BLaER1 (cell line): ENCODE results near the gene PRDM9.

Experiments
- H3K27ac ChIP-seq: shearing (Covaris generic); formaldehyde crosslinking; 2 replicates; pipeline ENCODE4 v1.8.1; 2022
- H3K27me3 ChIP-seq: shearing (Covaris generic); formaldehyde crosslinking; 2 replicates; pipeline ENCODE4 v1.8.1; 2022
- H3K36me3 ChIP-seq: shearing (Covaris generic); formaldehyde crosslinking; 2 replicates; pipeline ENCODE4 v1.8.1; 2022
- H3K4me1 ChIP-seq: shearing (Covaris generic); formaldehyde crosslinking; 2 replicates; pipeline ENCODE4 v1.8.1; 2022
- H3K4me2 ChIP-seq: shearing (Covaris generic); formaldehyde crosslinking; 2 replicates; pipeline ENCODE4 v1.8.1; 2022
- H3K4me3 ChIP-seq: shearing (Covaris generic); formaldehyde crosslinking; 2 replicates; pipeline ENCODE4 v1.8.1; 2022
- H3K9ac ChIP-seq: shearing (Covaris generic); formaldehyde crosslinking; 2 replicates; pipeline ENCODE4 v1.8.1; 2022
- H3K9me3 ChIP-seq: shearing (Covaris generic); formaldehyde crosslinking; 2 replicates; pipeline ENCODE4 v1.8.1; 2022
- H4K20me1 ChIP-seq: shearing (Covaris generic); formaldehyde crosslinking; 2 replicates; pipeline ENCODE4 v1.8.1; 2022
- Cebpa-rat ChIP-seq: shearing (Covaris generic); IDR thresholded peaks from 2 replicates; pipeline ENCODE4 v1.8.1; 2022

PRDM9 gene

GRCh38 chr5:23507278-23507685 is at the start of gene PRDM9:
TSS of gene PRDM9 (plus strand) at chr5:23507609. CDS start at chr5:23509034, 1,425 bp downstream.
- H4K20me1 ChIP-seq, result no peaks in the 10 kb centered on the region
- H3K4me1 ChIP-seq, result no peaks in the 10 kb centered on the region
- no peak within 1 kb of the TSS for H3K4me2 ChIP-seq
- no peak for TF ChIP-seq Cebpa-rat
- H3K36me3 ChIP-seq, result no peaks in the 10 kb centered on the region
- no peak within 1 kb of the TSS for H3K4me3 ChIP-seq
- H3K27ac ChIP-seq, result no peak within 1 kb of the TSS
- H3K27me3 ChIP-seq, result no peaks in the 10 kb centered on the region
- H3K9me3 ChIP-seq, result peaks cover 14% of the 10 kb centered on the region
- no peak within 1 kb of the TSS for H3K9ac ChIP-seq

DNA sequence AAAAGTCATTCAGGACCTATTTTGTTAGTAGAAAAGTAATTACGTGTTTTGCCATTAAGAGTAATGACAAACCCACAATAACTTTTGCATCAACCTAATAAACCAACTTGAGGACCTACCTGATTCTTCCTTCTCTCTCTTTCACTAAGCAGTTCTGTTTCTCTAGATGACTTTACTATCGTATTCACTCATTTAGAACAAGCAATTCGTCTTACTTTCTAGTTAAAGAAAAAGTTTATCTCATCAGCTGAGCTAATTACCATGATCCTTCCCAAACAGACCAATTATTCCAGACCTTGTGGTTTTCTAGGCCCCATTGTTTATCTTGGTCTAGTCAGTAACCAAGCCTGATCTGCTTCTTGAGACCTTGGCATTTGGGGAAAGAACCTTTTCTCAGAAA is 49.6 kb upstream of the PRDM9 start:
- Histone ChIP-seq H3K36me3 (no peaks in the 10 kb centered on the region), H3K4me3 (no peak overlapping the region), H3K27ac (no peak overlapping the region), H3K4me2 (no peak overlapping the region), H4K20me1 (no peaks in the 10 kb centered on the region), H3K9me3 (no peaks in the 10 kb centered on the region), H3K27me3 (no peaks in the 10 kb centered on the region), H3K4me1 (no peaks in the 10 kb centered on the region), H3K9ac (no peak overlapping the region)
- TF ChIP-seq Cebpa-rat, result no peak

DNA sequence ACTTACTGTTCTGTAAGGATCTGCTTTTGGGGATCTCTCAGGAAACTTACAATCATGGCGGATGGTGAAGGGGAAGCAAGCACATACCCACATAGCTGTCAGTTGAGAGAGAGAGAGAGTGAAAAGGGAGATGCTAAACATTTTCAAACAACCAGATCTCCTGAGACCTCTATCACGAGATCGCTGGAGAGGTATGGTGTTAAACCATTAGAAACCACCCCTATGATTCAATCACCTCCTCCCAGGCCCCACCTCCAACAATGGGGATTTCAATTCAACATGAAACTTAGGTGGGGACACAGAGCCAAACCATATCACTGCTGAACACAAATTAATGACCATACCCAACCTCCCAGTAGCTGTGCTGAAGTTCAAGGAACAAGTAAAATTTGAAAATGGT is 48.2 kb upstream of the PRDM9 start:
- Histone ChIP-seq H3K4me3 (no peak overlapping the region), H3K9me3 (no peaks in the 10 kb centered on the region), H3K9ac (no peak overlapping the region), H4K20me1 (no peaks in the 10 kb centered on the region), H3K4me1 (no peaks in the 10 kb centered on the region), H3K27me3 (no peaks in the 10 kb centered on the region), H3K27ac (no peak overlapping the region), H3K4me2 (no peak overlapping the region), H3K36me3 (no peaks in the 10 kb centered on the region)
- TF ChIP-seq Cebpa-rat, result no peak

GRCh38 chr5:23461576-23461975 is 45.8 kb upstream of the PRDM9 start:
- H4K20me1 ChIP-seq, result no peaks in the 10 kb centered on the region
- no peak overlapping the region for H3K27ac ChIP-seq
- H3K9ac ChIP-seq, result no peak overlapping the region
- no peaks in the 10 kb centered on the region for H3K27me3 ChIP-seq
- no peak overlapping the region for H3K4me3 ChIP-seq
- H3K9me3 ChIP-seq, result peaks cover 3% of the 10 kb centered on the region
- no peaks in the 10 kb centered on the region for H3K36me3 ChIP-seq
- no peak for TF ChIP-seq Cebpa-rat
- H3K4me1 ChIP-seq, result no peaks in the 10 kb centered on the region
- no peak overlapping the region for H3K4me2 ChIP-seq

DNA sequence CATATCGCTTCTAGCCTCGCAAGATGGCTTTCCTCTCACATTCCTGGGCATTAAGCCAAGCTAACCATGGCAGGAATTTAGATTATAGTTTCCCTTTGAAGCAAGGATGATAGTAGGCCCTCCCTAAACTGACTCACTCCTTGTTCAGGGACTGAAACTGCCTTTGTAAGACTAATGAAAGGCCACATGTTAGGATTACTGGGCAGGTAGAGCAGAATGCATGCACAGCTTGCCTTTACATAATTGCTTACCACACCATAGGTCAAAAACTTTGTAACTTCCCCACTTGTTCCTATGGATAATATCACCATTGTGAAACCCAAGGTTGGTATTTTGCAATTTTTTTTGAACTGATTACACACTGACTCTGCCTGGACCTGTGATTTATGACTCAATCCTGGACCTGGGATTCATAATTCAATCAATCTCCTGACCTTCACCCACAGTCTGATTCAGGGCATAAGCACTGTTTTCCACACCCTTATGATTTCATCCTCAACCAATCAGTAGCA is 41.0 kb upstream of the PRDM9 start:
- Histone ChIP-seq H3K27me3 (no peaks in the 10 kb centered on the region), H3K4me1 (no peaks in the 10 kb centered on the region), H3K9ac (no peak overlapping the region), H4K20me1 (no peaks in the 10 kb centered on the region), H3K27ac (no peak overlapping the region), H3K4me3 (no peak overlapping the region), H3K9me3 (peaks cover 5% of the 10 kb centered on the region), H3K4me2 (no peak overlapping the region), H3K36me3 (no peaks in the 10 kb centered on the region)
- no peak for TF ChIP-seq Cebpa-rat

GRCh38 chr5:23468658-23469057 is 38.8 kb upstream of the PRDM9 start:
- no peak for TF ChIP-seq Cebpa-rat
- Histone ChIP-seq H3K36me3 (no peaks in the 10 kb centered on the region), H3K4me3 (no peak overlapping the region), H3K4me1 (no peaks in the 10 kb centered on the region), H3K4me2 (no peak overlapping the region), H3K27me3 (no peaks in the 10 kb centered on the region), H3K9me3 (peaks cover 5% of the 10 kb centered on the region), H3K9ac (no peak overlapping the region), H3K27ac (no peak overlapping the region), H4K20me1 (no peaks in the 10 kb centered on the region)

DNA sequence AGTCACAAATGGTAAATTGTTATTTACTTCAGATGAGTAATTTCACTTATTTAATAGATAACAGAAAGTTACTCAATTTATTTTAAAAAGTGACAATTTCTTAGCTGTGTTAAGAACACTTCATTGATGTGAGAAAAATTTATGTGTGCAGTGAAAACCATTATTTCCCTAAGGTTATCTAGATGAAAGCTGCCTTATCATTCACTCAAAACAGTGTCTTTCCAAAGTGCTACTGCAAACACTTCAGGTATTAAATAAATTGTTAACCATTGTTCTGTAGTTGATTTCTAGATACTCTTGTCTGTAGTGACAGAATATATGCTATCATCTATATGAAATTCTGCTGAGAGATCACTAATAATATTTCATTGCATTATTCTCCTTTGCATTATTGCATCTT is 33.5 kb upstream of the PRDM9 start:
- Histone ChIP-seq H3K36me3 (no peaks in the 10 kb centered on the region), H3K9ac (no peak overlapping the region), H3K4me2 (no peak overlapping the region), H3K4me3 (no peak overlapping the region), H3K27ac (no peak overlapping the region), H4K20me1 (no peaks in the 10 kb centered on the region), H3K4me1 (no peaks in the 10 kb centered on the region), H3K27me3 (no peaks in the 10 kb centered on the region), H3K9me3 (no peaks in the 10 kb centered on the region)
- TF ChIP-seq Cebpa-rat, result no peak

- no peaks in the 10 kb centered on the region for H3K27me3 ChIP-seq
- no peak overlapping the region for H3K9ac ChIP-seq
- H3K4me2 ChIP-seq, result no peak overlapping the region
- H3K9me3 ChIP-seq, result no peaks in the 10 kb centered on the region
- H3K27ac ChIP-seq, result no peak overlapping the region
- no peak overlapping the region for H3K4me3 ChIP-seq
- no peaks in the 10 kb centered on the region for H3K36me3 ChIP-seq
- TF ChIP-seq Cebpa-rat, result no peak
- no peaks in the 10 kb centered on the region for H3K4me1 ChIP-seq
- no peaks in the 10 kb centered on the region for H4K20me1 ChIP-seq
Observed at GRCh38 chr5:23474315-23474714, 33.1 kb upstream of the PRDM9 start.

GRCh38 chr5:23476580-23476979 is 30.8 kb upstream of the PRDM9 start:
- TF ChIP-seq Cebpa-rat, result no peak
- Histone ChIP-seq H3K9me3 (no peaks in the 10 kb centered on the region), H3K36me3 (no peaks in the 10 kb centered on the region), H3K27ac (no peak overlapping the region), H4K20me1 (no peaks in the 10 kb centered on the region), H3K4me3 (no peak overlapping the region), H3K4me2 (no peak overlapping the region), H3K4me1 (no peaks in the 10 kb centered on the region), H3K27me3 (no peaks in the 10 kb centered on the region), H3K9ac (no peak overlapping the region)

DNA sequence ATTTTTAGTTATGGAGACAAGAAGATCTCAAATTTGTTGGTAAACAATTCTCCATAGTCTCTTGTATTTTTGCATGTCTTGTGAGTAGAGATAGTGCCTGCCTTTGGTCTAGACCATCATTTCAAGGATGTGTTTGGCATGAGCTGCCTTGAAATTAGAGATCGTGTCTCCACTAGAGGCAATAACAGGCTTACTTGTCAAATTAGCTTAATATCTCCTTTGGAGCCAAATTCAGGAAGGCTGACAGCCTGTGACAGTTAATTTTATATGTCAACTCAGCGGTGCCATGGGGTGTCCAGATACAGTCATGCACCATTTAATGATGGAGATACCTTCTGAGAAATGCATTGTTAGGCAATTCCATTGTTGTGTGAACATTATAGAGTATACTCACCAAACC is 24.8 kb upstream of the PRDM9 start:
- Histone ChIP-seq H3K36me3 (no peaks in the 10 kb centered on the region), H3K4me1 (no peaks in the 10 kb centered on the region), H3K27ac (no peak overlapping the region), H3K4me2 (no peak overlapping the region), H3K27me3 (no peaks in the 10 kb centered on the region), H4K20me1 (no peaks in the 10 kb centered on the region), H3K9me3 (no peaks in the 10 kb centered on the region), H3K9ac (no peak overlapping the region), H3K4me3 (no peak overlapping the region)
- TF ChIP-seq Cebpa-rat, result no peak

DNA sequence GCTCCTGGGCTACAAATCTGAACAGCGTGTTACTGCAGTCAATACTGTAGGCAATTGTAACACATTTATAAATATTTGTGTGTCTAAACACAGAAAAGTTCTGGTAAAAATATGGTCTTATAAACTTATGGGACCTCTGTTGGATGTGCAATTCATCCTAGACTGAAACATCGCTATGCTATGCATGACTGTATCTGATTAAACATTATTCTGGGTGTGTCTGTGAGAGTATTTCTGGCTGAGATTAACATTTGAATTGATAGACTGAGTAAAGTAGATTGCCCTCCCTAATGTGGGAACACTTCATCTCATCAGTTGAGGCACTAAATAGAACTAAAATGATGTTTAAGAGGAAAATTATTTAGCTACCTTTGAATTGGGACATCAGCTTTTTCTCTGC is 24.3 kb upstream of the PRDM9 start:
- no peaks in the 10 kb centered on the region for H4K20me1 ChIP-seq
- no peaks in the 10 kb centered on the region for H3K9me3 ChIP-seq
- no peak overlapping the region for H3K4me3 ChIP-seq
- no peak overlapping the region for H3K27ac ChIP-seq
- H3K36me3 ChIP-seq, result no peaks in the 10 kb centered on the region
- no peaks in the 10 kb centered on the region for H3K4me1 ChIP-seq
- H3K9ac ChIP-seq, result no peak overlapping the region
- no peak for TF ChIP-seq Cebpa-rat
- H3K4me2 ChIP-seq, result no peak overlapping the region
- H3K27me3 ChIP-seq, result no peaks in the 10 kb centered on the region
